GM18508 (cell line): Measurements from ENCODE around the gene GSTO2.
"Not testable (repeated sequence)": the region's sequence is repeated elsewhere in the genome, so short reads cannot be mapped to it uniquely, and the experiment has no call there.

Experiments used
- ATAC-seq: cut with Tn5 transposase; IDR thresholded peaks from one replicate; pipeline ENCODE4 v1.9.1; 2021; ENCODE audit warnings: moderate number of reproducible peaks; ENCODE audit not compliant: insufficient read depth, unreplicated experiment

GSTO2 gene

DNA sequence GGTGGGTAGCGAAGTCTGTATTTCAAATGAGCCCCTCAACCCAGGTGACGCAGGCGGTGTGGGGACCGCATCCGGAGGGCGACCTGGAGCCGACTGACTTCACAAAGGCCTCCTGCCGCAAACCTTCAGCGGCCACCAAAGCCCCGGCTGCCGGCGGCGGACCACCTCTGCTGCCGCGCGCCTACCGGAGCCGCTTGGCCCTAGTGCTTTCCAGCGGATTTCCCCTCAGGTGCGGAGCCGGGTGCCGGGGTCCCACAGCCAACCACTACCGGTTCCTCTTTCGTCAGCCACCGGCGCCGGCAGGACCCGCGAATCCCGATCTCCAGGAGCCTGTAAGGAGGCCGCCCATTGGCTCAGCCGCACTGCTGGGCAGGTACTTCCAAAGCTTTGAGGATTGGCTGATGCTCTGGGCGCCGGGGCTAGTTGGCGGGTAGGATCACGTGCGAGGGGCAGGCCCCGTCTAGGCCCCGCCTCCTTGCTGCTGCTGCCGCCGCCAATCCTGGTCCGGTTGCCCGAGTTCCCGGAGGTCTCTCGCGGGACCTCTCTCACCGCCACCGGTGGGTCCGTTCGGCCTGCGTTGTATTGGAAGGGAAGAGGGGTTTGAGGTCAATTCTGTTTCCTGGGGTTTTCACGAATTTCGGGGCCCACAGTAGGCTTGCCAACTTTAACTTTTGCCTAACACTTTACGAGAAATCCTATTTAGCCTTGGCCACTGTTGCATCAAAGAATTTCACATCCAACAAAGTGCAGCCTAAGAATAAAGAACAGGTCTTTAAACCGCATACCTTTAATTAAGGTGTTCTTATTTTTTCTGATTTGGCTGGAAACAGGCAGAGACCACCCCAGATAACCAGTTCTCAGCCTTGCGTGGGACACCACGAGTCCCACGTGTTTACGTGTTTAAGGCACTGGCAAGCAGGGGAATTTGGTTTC is at the start of gene GSTO2:
Gene GSTO2 (plus strand): TSS at position 472 of the 933 bp plus-strand sequence. CDS start 5,732 bp downstream, outside the sequence.
- peak; percentile 96 for ATAC-seq

- ATAC-seq, result no peak
Measured at GRCh38 chr10:104220522-104220921, 48.5 kb upstream of the GSTO2 start.

DNA sequence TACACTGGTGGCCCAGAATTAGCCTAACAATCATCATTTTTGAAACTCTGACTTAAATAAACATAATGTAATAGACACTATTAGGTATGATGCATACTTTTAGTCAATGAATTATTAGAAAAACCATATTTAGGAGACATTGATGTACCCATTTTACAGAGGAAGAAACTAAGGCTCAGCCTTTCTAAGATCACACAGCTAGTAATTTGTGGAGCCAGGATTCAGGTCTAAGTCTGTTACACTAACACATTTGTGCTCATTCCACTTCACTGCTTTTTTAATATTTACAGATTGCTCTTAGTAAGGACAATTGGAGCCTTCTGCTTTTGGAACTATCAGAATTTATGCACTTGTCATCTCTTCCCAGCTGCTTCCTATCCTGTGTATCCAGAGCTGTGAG is 45.7 kb upstream of the GSTO2 start:
- no peak for ATAC-seq

DNA sequence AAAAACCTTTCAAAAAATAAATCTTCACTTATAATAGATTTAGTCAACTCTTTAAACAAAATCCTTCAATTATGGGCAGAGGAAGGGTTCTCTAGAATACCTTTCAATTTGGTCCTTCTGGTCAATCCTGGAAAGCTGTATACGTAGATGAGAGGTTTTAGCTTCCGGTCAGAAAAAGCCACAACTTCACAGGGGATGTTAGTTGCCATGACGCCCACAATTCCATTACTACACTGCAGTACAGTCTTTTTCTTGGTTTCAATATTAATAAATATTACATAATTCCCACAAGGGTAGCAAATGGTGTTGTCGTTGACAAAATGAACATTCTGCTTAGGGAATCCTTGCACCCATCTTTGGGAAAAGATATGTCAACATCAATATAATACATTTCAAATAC is 38.5 kb upstream of the GSTO2 start:
- ATAC-seq, result no peak

DNA sequence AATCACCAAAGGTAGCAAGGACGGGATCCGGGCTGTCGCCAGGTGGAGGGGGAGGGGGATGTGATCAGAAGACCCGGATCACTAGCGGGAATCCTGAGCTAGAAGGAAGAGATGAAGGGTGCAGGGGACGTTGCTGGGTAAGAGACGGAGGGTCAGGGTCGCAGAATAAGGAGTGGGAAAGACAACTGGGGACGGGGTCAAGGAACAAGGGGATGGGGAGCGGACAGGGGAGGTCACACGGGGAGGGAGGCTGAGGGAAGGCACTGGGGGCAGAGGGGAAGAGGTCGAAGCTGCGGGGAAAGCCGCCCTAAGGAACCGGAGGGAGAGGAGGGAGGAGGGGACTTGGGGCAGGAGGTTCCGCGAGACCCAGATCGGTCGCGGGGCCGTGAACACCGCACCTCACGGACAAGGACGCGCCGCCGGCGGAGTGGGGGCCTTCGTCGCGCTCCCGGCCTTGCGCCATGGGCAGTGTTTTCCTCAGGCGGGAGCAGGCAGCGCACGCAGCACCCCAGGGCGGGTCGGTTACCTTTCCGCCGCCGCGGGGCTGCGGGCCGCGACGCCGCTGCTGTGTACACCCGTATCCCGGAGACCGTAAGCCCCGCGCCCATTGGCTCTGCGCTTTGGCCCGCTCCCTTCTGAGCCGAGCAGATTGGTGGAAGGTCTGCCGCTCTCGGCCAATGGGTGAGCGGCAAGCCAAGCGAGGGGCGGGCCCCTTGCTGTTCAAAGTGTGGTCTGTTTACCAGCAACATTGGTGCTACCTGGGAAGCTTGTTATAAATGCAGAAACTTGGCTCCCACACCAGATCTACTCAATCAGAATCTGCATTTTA is 37.0 kb upstream of the GSTO2 start, which contains the start of gene CFAP43:
Gene CFAP43 (minus strand): TSS at position 581 of the 829 bp plus-strand sequence. CDS start 118 bp downstream, at position 463.
- peak; percentile 99 for ATAC-seq

- ATAC-seq, result no peak
Measured at GRCh38 chr10:104232613-104233102, 36.3 kb upstream of the GSTO2 start.

- no peak for ATAC-seq
Measured at GRCh38 chr10:104233817-104234216, 35.2 kb upstream of the GSTO2 start.

DNA sequence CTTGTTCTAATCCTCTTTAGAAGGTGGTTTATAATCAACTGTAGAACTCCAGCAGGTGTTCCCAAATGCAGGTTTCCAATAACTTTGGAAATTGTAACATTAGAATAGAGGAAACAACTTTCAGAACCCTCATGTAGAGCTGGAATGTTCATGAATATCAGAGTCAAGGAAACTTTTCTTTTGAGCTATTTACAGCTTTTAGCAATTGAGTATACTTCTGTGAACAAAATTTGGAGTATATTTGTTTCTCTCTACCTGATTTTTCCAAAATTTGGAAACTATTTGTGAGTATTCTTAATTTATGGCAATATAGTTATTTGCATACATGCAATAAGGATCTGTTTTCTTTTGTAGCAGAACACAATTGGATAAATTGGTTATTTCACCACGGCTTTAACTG is 34.0 kb upstream of the GSTO2 start:
- ATAC-seq, result no peak

- ATAC-seq, result no peak
Measured at GRCh38 chr10:104235801-104236200, 33.2 kb upstream of the GSTO2 start.

GRCh38 chr10:104240078-104240477 is 28.9 kb upstream of the GSTO2 start:
- no peak for ATAC-seq

DNA sequence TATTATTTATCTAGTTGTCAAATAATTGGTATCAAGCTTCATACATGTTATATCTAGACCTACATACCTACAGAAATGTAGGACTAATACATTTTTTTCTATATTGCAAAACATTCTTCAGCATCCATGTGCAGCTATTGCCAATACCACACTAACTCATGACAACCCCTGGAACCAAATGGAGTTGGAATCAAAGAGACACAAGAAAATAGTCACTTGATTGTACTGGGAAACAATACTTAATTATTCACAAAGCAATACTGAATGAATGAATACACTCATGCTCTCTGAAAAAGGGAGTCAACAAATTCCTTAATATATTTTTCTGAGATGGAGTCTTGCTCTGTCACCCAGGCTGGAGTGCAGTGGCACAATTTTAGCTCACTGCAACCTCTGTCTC is 26.4 kb upstream of the GSTO2 start:
- no peak for ATAC-seq

DNA sequence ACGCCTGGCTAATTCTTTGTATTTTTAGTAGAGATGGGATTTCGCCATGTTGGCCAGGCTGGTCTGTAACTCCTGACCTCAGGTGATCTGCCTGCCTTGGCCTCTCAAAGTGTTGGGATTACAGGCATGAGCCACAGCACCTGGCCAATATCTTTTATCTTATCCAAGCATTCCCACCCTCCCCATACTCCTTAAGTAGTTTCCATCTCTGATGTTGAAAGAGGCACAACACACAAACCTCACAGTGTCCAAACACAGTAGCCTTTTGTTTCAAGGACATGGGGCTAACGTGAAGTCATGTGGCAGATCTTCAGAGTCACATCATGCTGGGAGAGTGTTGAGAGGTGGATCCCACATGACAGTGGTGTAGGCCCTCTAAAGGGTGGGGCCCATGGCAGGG is 26.0 kb upstream of the GSTO2 start:
- ATAC-seq, result not testable (repeated sequence)

GRCh38 chr10:104243512-104243911 is 25.5 kb upstream of the GSTO2 start:
- ATAC-seq, result no peak

GRCh38 chr10:104245066-104245632 is 23.8 kb upstream of the GSTO2 start:
- no peak for ATAC-seq

DNA sequence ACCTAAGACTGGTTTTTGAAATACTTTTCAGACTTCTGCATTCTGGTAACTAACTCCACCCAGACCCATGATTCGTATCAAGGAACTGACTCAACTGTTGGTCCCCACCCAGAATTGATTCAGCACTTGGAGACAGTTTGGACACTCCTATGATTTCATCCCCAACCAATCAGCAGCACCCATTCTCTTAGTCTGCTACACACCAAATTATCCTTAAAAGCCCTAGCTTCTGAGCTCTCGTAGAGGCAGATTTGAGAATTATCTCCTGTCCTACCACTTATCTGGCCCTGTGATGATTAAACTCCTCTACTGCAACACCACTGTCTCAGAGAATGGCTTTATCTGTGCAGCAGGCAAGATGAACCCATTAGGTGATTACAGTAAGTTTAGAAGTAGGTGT is 22.0 kb upstream of the GSTO2 start:
- ATAC-seq, result no peak

- no peak for ATAC-seq
Measured at GRCh38 chr10:104247513-104248146, 21.4 kb upstream of the GSTO2 start.

GRCh38 chr10:104248931-104249330 is 20.1 kb upstream of the GSTO2 start:
- ATAC-seq, result not testable (repeated sequence)

GRCh38 chr10:104250371-104250770 is 18.6 kb upstream of the GSTO2 start:
- ATAC-seq, result no peak

GRCh38 chr10:104251443-104251842 is 17.5 kb upstream of the GSTO2 start:
- no peak for ATAC-seq

DNA sequence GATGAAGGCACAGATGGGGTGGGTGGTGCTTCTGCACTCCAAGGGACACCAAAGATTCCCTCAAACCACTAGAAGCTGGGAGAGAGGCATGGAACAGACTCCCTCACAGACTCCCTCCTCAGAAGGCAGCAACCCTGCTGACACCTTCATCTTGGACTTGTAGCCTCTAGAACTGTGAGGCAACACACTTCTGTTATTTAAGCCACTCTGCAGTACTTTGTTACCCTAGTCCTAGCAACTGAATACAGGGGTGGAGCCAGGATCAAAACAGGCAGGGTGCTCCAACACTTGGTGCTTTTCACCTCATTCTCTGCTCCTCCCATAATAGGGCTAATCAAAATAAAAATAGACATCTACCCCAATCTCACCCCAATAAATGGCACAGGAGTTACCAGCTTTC is 16.6 kb upstream of the GSTO2 start:
- no peak for ATAC-seq
